ENCODE measurements around the gene SLC2A11.

- no peak for TF ChIP-seq YY1 (IDR thresholded peaks at IDR 0.05; ENCODE audit: insufficient read depth, insufficient read length)
- TF ChIP-seq ZNF274 (IDR thresholded peaks at IDR 0.05; ENCODE audit: low read depth, low read length), result no peak
These were observed 8.4 kb upstream of the SLC2A11 start for GRCh38 chr22:23849009-23850006.
